MCF 10A (cell line): ENCODE data around the gene SAGE1. TPM values are rescaled to one million over a fixed set of nuclear protein-coding genes. Genes with fewer than 3 reads are reported as not detected.
"Not testable (repeated sequence)": the region's sequence is repeated elsewhere in the genome, so short reads cannot be mapped to it uniquely, and the experiment has no call there.

Source experiments
- BruUV-seq: library from RNA; stranded (reverse); fragments of 400-500 nt; replicated peaks from 2 replicates; lab custom pipeline; 2021; lab: Mats Ljungman, UMichigan
- CTCF ChIA-PET: fragments of 300-600 bp; sonication (Branson Sonifier 250); formaldehyde crosslinking; extraction: SDS; loops from one replicate; lab custom pipeline; 2021; ENCODE audit warnings: antibody characterized with exemption, inconsistent platforms; lab: Yijun Ruan, JAX
- POLR2A ChIA-PET: fragments of 300-600, 350-650 bp; sonication (Branson Sonifier 250); formaldehyde crosslinking; extraction: SDS; loops from one replicate; lab custom pipeline; 2020; ENCODE audit warnings: antibody characterized with exemption, inconsistent platforms; lab: Yijun Ruan, JAX
- DNase-seq: peaks from one replicate; pipeline ENCODE4 v3.0.0-alpha.2; 2018; ENCODE audit not compliant: unreplicated experiment
- H3K27ac Mint-ChIP-seq: one replicate; pipeline ENCODE4 v1.8.0; 2022; ENCODE audit warnings: mild to moderate bottlenecking, low read depth, mixed read lengths; ENCODE audit not compliant: unreplicated experiment
- H3K27me3 Mint-ChIP-seq: one replicate; pipeline ENCODE4 v1.8.0; 2022; ENCODE audit warnings: mixed read lengths; ENCODE audit not compliant: insufficient read depth, unreplicated experiment
- H3K36me3 Mint-ChIP-seq: one replicate; pipeline ENCODE4 v1.8.0; 2022; ENCODE audit warnings: mild to moderate bottlenecking, moderate library complexity, mixed read lengths; ENCODE audit not compliant: insufficient read depth, unreplicated experiment
- H3K4me1 Mint-ChIP-seq: one replicate; pipeline ENCODE4 v1.8.0; 2022; ENCODE audit warnings: mixed read lengths; ENCODE audit not compliant: insufficient read depth, unreplicated experiment
- H3K4me3 Mint-ChIP-seq: one replicate; pipeline ENCODE4 v1.8.0; 2022; ENCODE audit warnings: mild to moderate bottlenecking, moderate library complexity, mixed read lengths; ENCODE audit not compliant: unreplicated experiment
- H3K9me3 Mint-ChIP-seq: one replicate; pipeline ENCODE4 v1.8.0; 2022; ENCODE audit warnings: mixed read lengths; ENCODE audit not compliant: unreplicated experiment
- CTCF ChIP-seq: fragments of 200-600 bp; IDR thresholded peaks from one replicate; pipeline ENCODE4 v1.8.0; 2022; ENCODE audit warnings: antibody characterized with exemption, mild to moderate bottlenecking; ENCODE audit not compliant: unreplicated experiment
- intact Hi-C: fragments of 100-400 bp; cut with micrococcal nuclease; formaldehyde crosslinking; loops from 2 replicates; pipeline ENCODE4 v1.14.1; 2022
- total RNA-seq: library from RNA; stranded (reverse); gene quantifications from 2 replicates; pipeline ENCODE4 v1.2.3, GENCODE V29; 2022

The SAGE1 gene
- total RNA-seq, 1 experiment from 2014 or later, result not detected

GRCh38 chrX:135888976-135889375, 4.5 kb upstream of the SAGE1 start:
- peak; percentile 27 for TF ChIP-seq CTCF
- H3K4me3 Mint-ChIP-seq, H3K27me3 Mint-ChIP-seq, H3K9me3 Mint-ChIP-seq, BruUV-seq, H3K27ac Mint-ChIP-seq, H3K36me3 Mint-ChIP-seq, CTCF ChIA-PET, POLR2A ChIA-PET, H3K4me1 Mint-ChIP-seq, intact Hi-C loops: not testable (repeated sequence)
- peak; percentile 22 for DNase-seq

DNA sequence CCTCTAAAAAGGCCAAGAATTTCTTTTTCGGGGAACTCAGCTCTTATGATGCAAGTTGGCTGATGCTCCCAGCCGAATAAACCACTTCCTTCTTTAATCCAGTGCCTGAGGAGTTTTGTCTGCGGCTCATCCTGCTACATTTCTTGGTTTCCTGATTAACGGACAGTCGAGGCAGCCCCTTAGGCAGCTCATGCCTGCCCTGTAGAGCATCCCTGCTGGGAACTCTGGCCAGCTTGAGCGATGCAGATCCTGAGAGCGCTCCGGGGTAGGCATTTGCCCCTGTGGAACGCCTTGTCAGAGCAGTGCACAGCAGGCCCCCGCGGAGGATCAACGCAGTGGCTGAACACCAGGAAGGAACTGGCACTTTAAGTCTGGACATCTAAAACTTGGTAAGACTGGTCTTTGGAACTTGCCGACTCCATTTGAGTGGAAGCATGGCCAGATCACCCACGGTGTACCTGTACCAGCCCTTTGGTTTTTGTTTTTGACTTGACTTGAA, 3.4 kb upstream of the SAGE1 start:
- intact Hi-C loops, result no loop called here
- POLR2A ChIA-PET, result no interaction called here
- no peaks in the 10 kb centered on the region for H3K4me1 Mint-ChIP-seq
- CTCF ChIA-PET, result interaction anchor here (0.6 to 0.7 kb wide), 2 partner anchors 18 to 265 kb away, joined by 3 to 4 read pairs; no protein-coding TSS in a partner anchor
- no peak for DNase-seq
- TF ChIP-seq CTCF, result no peak
- H3K9me3 Mint-ChIP-seq, result no peaks in the 10 kb centered on the region
- no peaks in the 10 kb centered on the region for H3K27me3 Mint-ChIP-seq
- no peak overlapping the region for H3K4me3 Mint-ChIP-seq
- H3K36me3 Mint-ChIP-seq, result no peaks in the 10 kb centered on the region
- no TSS peak for BruUV-seq
- H3K27ac Mint-ChIP-seq, result no peak overlapping the region

GRCh38 chrX:135892781-135893180, 735 bp upstream of the SAGE1 start:
- Mint-ChIP-seq H3K4me3 (no peak overlapping the region), H3K27ac (no peak overlapping the region), H3K36me3 (no peaks in the 10 kb centered on the region), H3K27me3 (no peaks in the 10 kb centered on the region), H3K4me1 (no peaks in the 10 kb centered on the region), H3K9me3 (no peaks in the 10 kb centered on the region)
- intact Hi-C loops, result no loop called here
- BruUV-seq, result no TSS peak
- ChIA-PET POLR2A (interaction anchor here (0.6 kb wide), 1 partner anchor 37 kb away, joined by 3 read pairs; no protein-coding TSS in a partner anchor), CTCF (interaction anchor here (1.2 kb wide), 1 partner anchor 39 kb away, joined by 3 read pairs; no protein-coding TSS in a partner anchor)
- no peak for DNase-seq
- TF ChIP-seq CTCF, result no peak

- H3K9me3 Mint-ChIP-seq, result no peaks in the 10 kb centered on the region
- CTCF ChIA-PET, result no interaction called here
- BruUV-seq, result no TSS peak
- H3K27ac Mint-ChIP-seq, result no peak overlapping the region
- intact Hi-C loops, result no loop called here
- peaks cover 44% of the 10 kb centered on the region for H3K27me3 Mint-ChIP-seq
- TF ChIP-seq CTCF, result no peak
- H3K4me3 Mint-ChIP-seq, result no peak overlapping the region
- POLR2A ChIA-PET, result no interaction called here
- no peak for DNase-seq
- H3K4me1 Mint-ChIP-seq, result no peaks in the 10 kb centered on the region
- peaks cover 5% of the 10 kb centered on the region for H3K36me3 Mint-ChIP-seq
Observed at GRCh38 chrX:135910251-135910650, 16.7 kb downstream of the SAGE1 start.
